ENCODE data around the gene LRRIQ3.

LRRIQ3 gene

DNA sequence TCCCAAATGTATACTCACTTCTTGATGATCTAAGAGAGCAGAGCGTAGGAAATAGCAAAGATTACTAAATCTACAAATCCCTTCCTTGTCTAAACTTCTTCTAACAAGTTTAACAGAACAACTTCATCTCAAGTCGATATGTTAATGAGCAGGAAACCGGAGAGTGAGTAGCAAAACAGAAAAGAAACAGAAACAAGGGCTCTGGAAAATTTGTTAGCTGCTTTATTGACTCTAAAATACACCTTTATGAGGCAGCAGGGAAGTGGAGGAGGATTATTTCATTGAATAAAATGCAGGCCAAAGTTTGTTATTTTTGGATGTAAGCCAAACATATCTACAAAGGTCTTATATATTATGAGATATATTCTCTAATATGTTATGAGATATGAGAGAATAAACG, 192.4 kb downstream of the LRRIQ3 start:
- no peaks in the 10 kb centered on the region for H3K27me3 ChIP-seq (ENCODE audit: insufficient read depth, low read length)
- 94% methylated on average over 3 of the region's 4 CpGs for WGBS
- no peak overlapping the region for H3K27ac ChIP-seq (ENCODE audit: low read depth, low read length)
- H3K4me3 ChIP-seq (ENCODE audit: low read length) = no peak overlapping the region
- 0 out of 2 replicates have a peak, but pooled peaks cover 2% of the 10 kb centered on the region for H3K9me3 ChIP-seq (ENCODE audit: insufficient read depth, low read depth, low read length)
- H3K36me3 ChIP-seq (ENCODE audit: insufficient read depth, low read length) = no peaks in the 10 kb centered on the region
- no peak overlapping the region for H3K9ac ChIP-seq (ENCODE audit: low read depth, low read length)
- H3K4me1 ChIP-seq (ENCODE audit: insufficient read depth, low read length) = no peaks in the 10 kb centered on the region

DNA sequence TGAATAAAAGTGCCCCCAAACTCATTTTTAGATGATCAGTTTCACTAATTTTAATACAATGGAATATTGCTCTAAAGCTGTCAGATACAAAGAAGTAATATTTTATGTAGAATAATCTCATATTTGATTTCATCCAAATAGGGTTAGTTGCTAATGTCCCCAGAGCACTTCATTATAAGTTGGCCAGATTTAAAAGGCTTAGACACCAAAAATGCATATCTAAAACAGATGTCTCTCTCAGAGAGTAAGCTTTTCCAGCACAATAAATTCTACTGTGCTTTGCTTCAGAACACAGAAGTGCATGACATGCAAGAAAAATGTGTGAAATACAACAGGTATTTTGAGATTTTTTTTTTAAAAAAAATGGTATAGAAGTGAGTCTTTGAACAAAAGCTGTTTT, 194.2 kb downstream of the LRRIQ3 start:
- Histone ChIP-seq H3K27me3 (ENCODE audit: insufficient read depth, low read length) (no peaks in the 10 kb centered on the region), H3K9ac (ENCODE audit: low read depth, low read length) (no peak overlapping the region), H3K4me1 (ENCODE audit: insufficient read depth, low read length) (no peaks in the 10 kb centered on the region), H3K27ac (ENCODE audit: low read depth, low read length) (no peak overlapping the region), H3K9me3 (ENCODE audit: insufficient read depth, low read depth, low read length) (0 out of 2 replicates have a peak, but pooled peaks cover 2% of the 10 kb centered on the region), H3K4me3 (ENCODE audit: low read length) (no peak overlapping the region), H3K36me3 (ENCODE audit: insufficient read depth, low read length) (no peaks in the 10 kb centered on the region)

DNA sequence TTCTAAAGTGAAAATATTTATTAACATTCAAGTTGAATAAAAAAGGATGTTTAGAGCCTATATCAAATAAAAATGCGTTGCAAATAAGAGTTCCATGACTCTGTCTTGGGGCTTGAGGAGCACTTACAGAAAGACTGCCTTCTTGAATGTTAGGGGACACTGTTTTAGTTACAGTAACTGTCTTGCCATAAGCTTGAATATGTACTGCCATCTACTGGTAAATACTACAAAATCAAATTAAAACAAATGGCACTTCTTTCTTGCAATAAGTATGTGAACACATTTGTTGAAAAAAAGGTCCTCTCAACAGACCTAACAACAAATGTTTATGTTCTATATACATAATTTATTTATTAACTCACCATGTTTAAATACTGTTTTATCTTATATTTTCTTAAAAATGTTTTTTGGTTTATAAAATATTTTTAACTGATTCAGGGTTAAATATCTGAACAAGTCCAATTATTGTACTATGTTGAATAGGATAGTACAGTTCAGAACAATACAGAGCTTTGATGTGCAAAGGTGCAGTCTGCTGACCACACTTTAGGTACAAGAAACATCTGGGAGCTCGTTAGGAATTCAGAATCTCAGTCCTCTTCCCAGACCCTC, 199.5 kb downstream of the LRRIQ3 start:
- 38% methylated on average over 2 of the region's 2 CpGs for WGBS

DNA sequence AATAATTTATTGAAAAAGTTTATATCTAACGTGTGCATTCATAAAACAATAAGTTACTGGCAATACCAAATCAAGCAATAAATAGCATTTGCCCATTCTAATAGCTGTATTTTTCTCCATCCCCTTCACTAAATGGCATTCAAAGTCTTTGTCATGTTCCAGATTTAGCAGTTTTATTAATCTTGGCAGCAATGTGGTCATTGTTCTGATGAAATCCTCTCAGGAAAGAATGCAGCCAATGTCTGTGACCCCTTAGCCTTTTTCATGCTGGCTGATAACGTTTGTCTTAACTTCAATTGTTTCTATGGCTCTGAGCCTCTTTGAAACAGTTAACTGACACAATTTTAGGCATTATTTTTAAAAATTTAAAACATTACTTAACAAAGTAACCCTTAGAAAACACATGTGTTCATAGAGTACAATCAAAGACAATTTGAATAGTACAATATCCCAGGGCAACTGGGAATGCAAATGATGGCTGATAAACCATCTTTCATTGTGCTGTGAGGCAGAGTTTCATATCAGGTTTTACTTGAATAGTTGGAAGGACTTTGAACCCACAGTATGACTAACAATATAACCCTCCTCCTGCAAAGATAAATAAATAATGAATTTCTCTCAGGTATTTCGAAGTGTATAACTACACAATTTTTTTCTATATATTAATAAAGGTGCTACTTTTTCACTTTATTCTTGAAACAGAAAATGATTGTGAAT, 217.5 kb downstream of the LRRIQ3 start:
- no peak overlapping the region for H3K27ac ChIP-seq (ENCODE audit: low read depth, low read length)
- H3K36me3 ChIP-seq (ENCODE audit: insufficient read depth, low read length) = no peaks in the 10 kb centered on the region
- 0 out of 2 replicates have a peak, but pooled peaks cover 3% of the 10 kb centered on the region for H3K9me3 ChIP-seq (ENCODE audit: insufficient read depth, low read depth, low read length)
- H3K4me3 ChIP-seq (ENCODE audit: low read length) = no peak overlapping the region
- WGBS = 90% methylated on average over 2 of the region's 3 CpGs
- peaks cover 14% of the 10 kb centered on the region; the same call in 1 of the 2 replicates for H3K4me1 ChIP-seq (ENCODE audit: insufficient read depth, low read length)
- H3K27me3 ChIP-seq (ENCODE audit: insufficient read depth, low read length) = no peaks in the 10 kb centered on the region
- H3K9ac ChIP-seq (ENCODE audit: low read depth, low read length) = no peak overlapping the region

More for the DNA sequence above, 199.5 kb downstream of the LRRIQ3 start:
- no peak overlapping the region for H3K4me3 ChIP-seq (ENCODE audit: low read length)
- no peaks in the 10 kb centered on the region for H3K4me1 ChIP-seq (ENCODE audit: insufficient read depth, low read length)
- no peaks in the 10 kb centered on the region for H3K36me3 ChIP-seq (ENCODE audit: insufficient read depth, low read length)
- 0 out of 2 replicates have a peak, but pooled peaks cover 2% of the 10 kb centered on the region for H3K9me3 ChIP-seq (ENCODE audit: insufficient read depth, low read depth, low read length)
- H3K9ac ChIP-seq (ENCODE audit: low read depth, low read length) = no peak overlapping the region
- no peaks in the 10 kb centered on the region for H3K27me3 ChIP-seq (ENCODE audit: insufficient read depth, low read length)
- no peak overlapping the region for H3K27ac ChIP-seq (ENCODE audit: low read depth, low read length)

DNA sequence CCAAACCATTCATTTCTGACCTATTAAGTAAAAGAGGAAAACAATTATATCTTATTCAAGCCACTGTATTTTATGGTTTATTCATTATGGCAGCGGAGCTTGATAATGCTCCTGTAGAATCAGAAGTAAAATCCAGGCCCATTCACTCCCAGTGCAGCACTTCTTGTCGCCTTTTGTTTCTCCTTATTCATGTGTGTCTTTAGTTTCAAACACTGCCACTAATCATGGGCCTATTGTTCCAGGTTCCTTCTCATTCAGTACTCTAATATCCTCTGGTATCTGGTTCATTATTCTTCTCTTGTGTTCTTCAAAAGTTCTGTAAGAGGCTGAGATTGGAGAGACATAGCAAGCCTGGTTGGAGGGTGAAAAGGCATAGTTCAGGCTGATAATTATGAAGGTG, 218.3 kb downstream of the LRRIQ3 start:
- Histone ChIP-seq H3K36me3 (ENCODE audit: insufficient read depth, low read length) (no peaks in the 10 kb centered on the region), H3K27ac (ENCODE audit: low read depth, low read length) (no peak overlapping the region), H3K9me3 (ENCODE audit: insufficient read depth, low read depth, low read length) (0 out of 2 replicates have a peak, but pooled peaks cover 3% of the 10 kb centered on the region), H3K9ac (ENCODE audit: low read depth, low read length) (no peak overlapping the region), H3K27me3 (ENCODE audit: insufficient read depth, low read length) (no peaks in the 10 kb centered on the region), H3K4me1 (ENCODE audit: insufficient read depth, low read length) (peaks cover 14% of the 10 kb centered on the region; the same call in 1 of the 2 replicates), H3K4me3 (ENCODE audit: low read length) (no peak overlapping the region)
- 94% methylated on average over 2 of the region's 2 CpGs for WGBS

DNA sequence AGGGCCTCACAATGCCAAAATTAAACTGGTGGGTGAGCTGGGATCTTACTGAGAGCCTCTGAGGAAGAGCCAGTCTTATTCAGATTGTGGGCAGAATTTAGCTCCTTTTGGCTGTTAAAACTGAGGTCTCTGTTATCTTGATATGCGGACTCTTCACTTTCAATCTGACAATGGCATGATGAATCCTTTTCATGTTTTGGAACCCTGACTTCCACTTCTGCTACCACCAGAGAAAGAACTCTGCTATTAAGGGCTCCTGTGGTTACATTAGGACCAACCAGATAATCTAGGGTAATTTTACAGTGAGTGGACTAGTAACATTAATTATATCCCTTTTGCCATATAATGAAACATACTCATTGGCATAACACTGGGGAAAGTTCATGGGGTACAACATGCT, 219.0 kb downstream of the LRRIQ3 start:
- H3K4me3 ChIP-seq (ENCODE audit: low read length) = no peak overlapping the region
- H3K4me1 ChIP-seq (ENCODE audit: insufficient read depth, low read length) = peaks cover 14% of the 10 kb centered on the region; the same call in 1 of the 2 replicates
- no peaks in the 10 kb centered on the region for H3K27me3 ChIP-seq (ENCODE audit: insufficient read depth, low read length)
- no peak overlapping the region for H3K27ac ChIP-seq (ENCODE audit: low read depth, low read length)
- no peaks in the 10 kb centered on the region for H3K36me3 ChIP-seq (ENCODE audit: insufficient read depth, low read length)
- H3K9me3 ChIP-seq (ENCODE audit: insufficient read depth, low read depth, low read length) = 0 out of 2 replicates have a peak, but pooled peaks cover 3% of the 10 kb centered on the region
- H3K9ac ChIP-seq (ENCODE audit: low read depth, low read length) = no peak overlapping the region
- 96% methylated on average over 1 of the region's 1 CpG for WGBS
